Fibroblast of mammary gland (primary cell): ENCODE data around the gene MGAT4B.

Experiments used
- DNase-seq: peaks from one replicate; pipeline ENCODE4 v3.0.0-alpha.2; 2010; ENCODE audit warnings: low read depth
- H3K4me3 ChIP-seq: 2 replicates; pipeline ENCODE4 v1.5.1; 2011; ENCODE audit warnings: low read depth, mild to moderate bottlenecking, low read length, moderate library complexity; ENCODE audit not compliant: control insufficient read depth
- CTCF ChIP-seq: conservative IDR thresholded peaks from 2 replicates; pipeline ENCODE4 v1.5.1; 2011; ENCODE audit warnings: low read depth, low read length, inconsistent platforms; ENCODE audit not compliant: control insufficient read depth, insufficient read depth

The MGAT4B gene

DNA sequence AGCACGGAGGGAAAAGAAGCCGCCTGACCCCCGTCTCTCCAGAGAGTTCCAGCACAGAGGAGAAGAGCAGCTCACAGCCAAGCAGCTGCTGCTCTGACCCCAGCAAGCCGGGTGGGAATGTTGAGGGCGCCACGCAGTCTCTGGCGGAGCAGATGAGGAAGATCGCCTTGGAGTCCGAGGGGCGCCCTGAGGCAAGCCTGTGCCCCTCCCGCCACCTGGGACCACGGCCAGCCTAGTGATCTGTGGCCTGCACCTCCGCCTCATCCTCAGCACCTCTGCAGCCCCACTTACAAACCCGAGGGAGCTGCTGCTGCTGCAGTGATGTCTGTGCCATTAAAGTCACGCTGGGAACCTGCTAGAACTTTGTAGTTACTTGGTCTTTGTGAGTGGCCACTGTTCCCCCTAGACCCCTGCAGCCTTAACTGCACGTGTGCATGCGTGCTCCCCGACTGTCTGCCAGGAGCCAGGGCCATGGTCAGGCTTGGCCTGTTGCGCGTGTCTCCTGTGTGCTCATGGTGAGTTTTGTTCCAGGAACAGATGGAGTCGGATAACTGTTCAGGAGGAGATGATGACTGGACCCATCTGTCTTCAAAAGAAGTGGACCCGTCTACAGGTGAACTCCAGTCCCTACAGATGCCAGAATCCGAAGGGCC is 26.5 kb upstream of the MGAT4B start:
- DNase-seq = no peak
- no peak for TF ChIP-seq CTCF
- no peak overlapping the region for H3K4me3 ChIP-seq

- no peak overlapping the region for H3K4me3 ChIP-seq
- no peak for TF ChIP-seq CTCF
- DNase-seq = no peak
Observed at GRCh38 chr5:179832039-179832745, 25.5 kb upstream of the MGAT4B start.

GRCh38 chr5:179830818-179831468 is 24.3 kb upstream of the MGAT4B start:
- TF ChIP-seq CTCF = no peak
- DNase-seq = no peak
- H3K4me3 ChIP-seq = no peak overlapping the region

- no peak for TF ChIP-seq CTCF
- H3K4me3 ChIP-seq = no peak overlapping the region
- DNase-seq = no peak
Observed at GRCh38 chr5:179829732-179830435, 23.2 kb upstream of the MGAT4B start.

DNA sequence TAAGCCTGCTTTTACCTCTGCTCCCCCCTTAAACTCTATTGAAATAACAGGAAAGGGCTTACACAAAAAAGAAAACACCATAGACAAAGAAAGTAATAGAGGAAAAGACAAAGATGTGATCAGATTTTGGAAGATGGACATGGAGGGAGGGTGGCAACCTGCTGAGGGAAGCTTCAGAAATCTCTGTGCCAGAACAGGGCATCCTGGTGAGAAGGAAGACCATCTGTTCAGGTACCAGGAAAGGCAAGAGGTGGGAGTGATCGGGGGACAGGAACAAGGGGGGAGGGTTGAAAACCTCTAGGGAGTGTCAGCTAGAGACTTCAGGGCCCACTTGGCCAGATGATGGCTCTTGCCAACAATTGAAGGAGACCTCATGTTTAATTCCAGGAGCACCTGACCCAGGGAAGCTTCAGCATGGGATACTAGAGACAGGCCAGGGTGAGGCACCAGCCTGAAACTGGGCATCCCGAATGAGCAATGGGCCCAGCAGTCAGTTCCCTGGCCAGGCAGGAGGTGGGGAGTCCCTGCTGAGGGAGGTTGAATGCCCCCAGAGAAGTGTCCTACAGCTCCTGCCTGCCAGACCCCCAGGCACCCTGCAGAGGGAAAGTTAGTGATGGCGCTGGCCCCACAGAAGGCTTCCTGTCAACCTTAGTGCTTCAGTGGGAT is 22.2 kb upstream of the MGAT4B start:
- no peak overlapping the region for H3K4me3 ChIP-seq
- TF ChIP-seq CTCF = no peak
- DNase-seq = no peak

- no peak overlapping the region for H3K4me3 ChIP-seq
- peak; percentile 80 for DNase-seq
- peak; percentile 6 for TF ChIP-seq CTCF
Observed at GRCh38 chr5:179827680-179828079, 21.0 kb upstream of the MGAT4B start.
